ENCODE data around the gene SPTLC1.
"Not testable (repeated sequence)": the region's sequence is repeated elsewhere in the genome, so short reads cannot be mapped to it uniquely, and the experiment has no call there.

DNA sequence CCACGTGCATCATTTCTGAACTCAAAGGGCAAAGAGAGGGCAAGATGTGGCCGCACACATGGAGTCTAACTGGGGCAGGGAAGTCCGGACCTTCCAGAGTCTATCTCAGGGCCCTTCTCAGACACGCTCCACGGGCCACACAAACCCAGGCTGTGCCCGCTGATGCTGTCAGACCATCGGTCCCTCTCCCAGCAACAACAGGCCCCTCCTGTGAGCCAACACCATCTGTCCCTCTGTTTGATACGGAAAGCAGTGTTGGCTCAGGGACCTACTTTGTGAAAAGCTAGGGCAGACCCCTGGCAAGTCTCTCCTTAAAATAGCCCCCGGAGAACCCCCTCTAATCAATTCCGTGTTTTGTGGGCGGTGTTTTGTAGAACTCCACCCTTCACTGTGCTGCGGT is 40.5 kb upstream of the SPTLC1 start:
- not testable (repeated sequence) for TF ChIP-seq POLR2A (IDR thresholded peaks at IDR 0.05; ENCODE audit: low read length); EP300 (IDR thresholded peaks at IDR 0.05)
- TF ChIP-seq, protein P1, sequence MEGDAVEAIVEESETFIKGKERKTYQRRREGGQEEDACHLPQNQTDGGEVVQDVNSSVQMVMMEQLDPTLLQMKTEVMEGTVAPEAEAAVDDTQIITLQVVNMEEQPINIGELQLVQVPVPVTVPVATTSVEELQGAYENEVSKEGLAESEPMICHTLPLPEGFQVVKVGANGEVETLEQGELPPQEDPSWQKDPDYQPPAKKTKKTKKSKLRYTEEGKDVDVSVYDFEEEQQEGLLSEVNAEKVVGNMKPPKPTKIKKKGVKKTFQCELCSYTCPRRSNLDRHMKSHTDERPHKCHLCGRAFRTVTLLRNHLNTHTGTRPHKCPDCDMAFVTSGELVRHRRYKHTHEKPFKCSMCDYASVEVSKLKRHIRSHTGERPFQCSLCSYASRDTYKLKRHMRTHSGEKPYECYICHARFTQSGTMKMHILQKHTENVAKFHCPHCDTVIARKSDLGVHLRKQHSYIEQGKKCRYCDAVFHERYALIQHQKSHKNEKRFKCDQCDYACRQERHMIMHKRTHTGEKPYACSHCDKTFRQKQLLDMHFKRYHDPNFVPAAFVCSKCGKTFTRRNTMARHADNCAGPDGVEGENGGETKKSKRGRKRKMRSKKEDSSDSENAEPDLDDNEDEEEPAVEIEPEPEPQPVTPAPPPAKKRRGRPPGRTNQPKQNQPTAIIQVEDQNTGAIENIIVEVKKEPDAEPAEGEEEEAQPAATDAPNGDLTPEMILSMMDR (IDR thresholded peaks at IDR 0.05): not testable (repeated sequence)
